GM23338 (cell line): ENCODE data around the gene ACAT2. TPM values are rescaled to one million over a fixed set of nuclear protein-coding genes. Genes with fewer than 3 reads are reported as not detected.

Source experiments
- ATAC-seq: fragments of 200-7000 bp; cut with Tn5 transposase; 3 replicates; pipeline ENCODE4 v1.9.1; 2020
- DNase-seq: peaks from one replicate; pipeline ENCODE4 v3.0.0-alpha.2; 2015; ENCODE audit warnings: low spot score
- H2AFZ ChIP-seq: fragments of 200-600 bp; sonication (generic); 2 replicates; pipeline ENCODE4 v1.8.0; 2016; ENCODE audit warnings: antibody characterized with exemption, mild to moderate bottlenecking, moderate library complexity
- H3F3A ChIP-seq: fragments of 200-600 bp; sonication (generic); replicated peaks from 2 replicates; pipeline ENCODE4 v1.8.0; 2017; ENCODE audit warnings: antibody characterized with exemption, mixed run types, low read depth
- H3K27ac ChIP-seq: fragments of 200-600 bp; sonication (generic); 2 replicates; pipeline ENCODE4 v1.6.1; 2016; ENCODE audit warnings: low read depth
- H3K27me3 ChIP-seq: fragments of 200-600 bp; sonication (generic); 2 replicates; pipeline ENCODE4 v1.8.0; 2016; ENCODE audit warnings: mild to moderate bottlenecking, mixed run types, moderate library complexity; ENCODE audit not compliant: insufficient read depth
- H3K36me3 ChIP-seq: fragments of 200-600 bp; sonication (generic); 2 replicates; pipeline ENCODE4 v1.8.0; 2016; ENCODE audit warnings: mild to moderate bottlenecking; ENCODE audit not compliant: insufficient read depth
- H3K4me1 ChIP-seq: fragments of 200-600 bp; sonication (generic); 2 replicates; pipeline ENCODE4 v1.8.0; 2016; ENCODE audit warnings: mild to moderate bottlenecking, moderate library complexity; ENCODE audit not compliant: insufficient read depth
- H3K4me2 ChIP-seq: fragments of 200-600 bp; sonication (generic); 2 replicates; pipeline ENCODE4 v1.7.1; 2017; ENCODE audit warnings: mixed run types
- H3K4me3 ChIP-seq: fragments of 200-600 bp; sonication (generic); 2 replicates; pipeline ENCODE4 v1.6.1; 2016; ENCODE audit warnings: mixed run types
- H3K79me2 ChIP-seq: fragments of 200-600 bp; sonication (generic); replicated peaks from 2 replicates; pipeline ENCODE4 v1.8.0; 2017; ENCODE audit warnings: mild to moderate bottlenecking; ENCODE audit not compliant: insufficient read depth
- H3K9me2 ChIP-seq: fragments of 200-600 bp; sonication (generic); 2 replicates; pipeline ENCODE4 v1.8.0; 2017; ENCODE audit not compliant: insufficient read depth
- H4K20me1 ChIP-seq: fragments of 200-600 bp; sonication (generic); replicated peaks from 2 replicates; pipeline ENCODE4 v1.8.0; 2017; ENCODE audit warnings: mild to moderate bottlenecking; ENCODE audit not compliant: insufficient read depth
- H3K27ac Mint-ChIP-seq: 2 replicates; pipeline ENCODE4 v1.8.0; 2020; ENCODE audit warnings: inconsistent platforms, mild to moderate bottlenecking, moderate library complexity, mixed read lengths
- H3K27me3 Mint-ChIP-seq: 3 replicates; pipeline ENCODE4 v1.8.0; 2022; ENCODE audit warnings: low read depth, mild to moderate bottlenecking, moderate library complexity, mixed read lengths, inconsistent platforms; ENCODE audit not compliant: insufficient read depth, poor library complexity
- H3K36me3 Mint-ChIP-seq: 3 replicates; pipeline ENCODE4 v1.8.0; 2021; ENCODE audit warnings: low read depth, mild to moderate bottlenecking, inconsistent platforms, moderate library complexity, mixed read lengths
- H3K4me1 Mint-ChIP-seq: 3 replicates; pipeline ENCODE4 v1.8.0; 2020; ENCODE audit warnings: mild to moderate bottlenecking, inconsistent platforms, mixed read lengths
- H3K4me3 Mint-ChIP-seq: 3 replicates; pipeline ENCODE4 v1.8.0; 2021; ENCODE audit warnings: moderate library complexity, mild to moderate bottlenecking, inconsistent platforms, mixed read lengths
- H3K9me3 Mint-ChIP-seq: 3 replicates; pipeline ENCODE4 v1.8.0; 2020; ENCODE audit warnings: moderate library complexity, mild to moderate bottlenecking, inconsistent platforms, mixed read lengths
- CREB1 ChIP-seq: fragments of 250-450 bp; sonication (Bioruptor Pico); IDR thresholded peaks from 2 replicates; pipeline ENCODE4 v1.5.0; 2020; ENCODE audit warnings: low read depth, mild to moderate bottlenecking, moderate library complexity
- EZH2 ChIP-seq: fragments of 200-600 bp; sonication (generic); IDR thresholded peaks from one replicate; pipeline ENCODE4 v1.8.0; 2017; ENCODE audit warnings: antibody characterized with exemption, mild to moderate bottlenecking, low read depth; ENCODE audit not compliant: unreplicated experiment
- JUNB ChIP-seq: IDR thresholded peaks from one replicate; pipeline ENCODE4 v1.6.1; 2016; ENCODE audit warnings: antibody characterized with exemption; ENCODE audit not compliant: unreplicated experiment
- NANOG ChIP-seq: IDR thresholded peaks from 2 replicates; pipeline ENCODE4 v1.6.1; 2016; ENCODE audit warnings: antibody characterized with exemption, borderline replicate concordance
- POLR2AphosphoS5 ChIP-seq: IDR thresholded peaks from 2 replicates; pipeline ENCODE4 v1.6.1; 2016; ENCODE audit warnings: antibody characterized with exemption, low read depth
- STAT1 ChIP-seq: IDR thresholded peaks from one replicate; pipeline ENCODE4 v1.6.1; 2016; ENCODE audit warnings: antibody characterized with exemption; ENCODE audit not compliant: unreplicated experiment
- ZNF331 ChIP-seq: fragments of 250-450 bp; sonication (Bioruptor Pico); IDR thresholded peaks from 2 replicates; pipeline ENCODE4 v1.5.0; 2020; ENCODE audit warnings: low read depth, mild to moderate bottlenecking, moderate library complexity
- polyA plus RNA-seq: library from polyadenylated mRNA; unstranded; fragments of >200 nt; fragmentation: Nextera tagmentation; extraction: Ambion mirVana; gene quantifications from 2 replicates; pipeline ENCODE4 v1.2.1, GENCODE V29; 2016
- total RNA-seq: library from RNA; depleted of rRNA; stranded (reverse); fragments of >200 nt; shearing (Covaris generic); gene quantifications from 2 replicates; pipeline ENCODE4 v1.2.3, GENCODE V29; 2014
- TF ChIP-seq, protein P1 (sequence below): IDR thresholded peaks from one replicate; pipeline ENCODE4 v1.6.1; 2018; ENCODE audit warnings: antibody characterized with exemption; ENCODE audit not compliant: unreplicated experiment
- TF ChIP-seq, protein P2 (sequence below): fragments of 250-450 bp; sonication (Bioruptor Pico); IDR thresholded peaks from 2 replicates; pipeline ENCODE4 v1.5.0; 2020; ENCODE audit warnings: mild to moderate bottlenecking, moderate library complexity
- TF ChIP-seq, protein P3 (sequence below), 2 experiments: fragments of 200-600 bp in 1 of 2; sonication (generic) in 1 of 2; conservative IDR thresholded peaks; 2 replicates each; pipeline versions ENCODE4 v1.5.1 to v1.6.1; 2016 to 2017; ENCODE audit warnings: antibody characterized with exemption in 2 of 2, low read depth in 2 of 2, mild to moderate bottlenecking in 2 of 2, moderate library complexity in 1 of 2
- TF ChIP-seq, protein P4 (sequence below): IDR thresholded peaks from 2 replicates; pipeline ENCODE4 v1.6.1; 2016; ENCODE audit warnings: antibody characterized with exemption

The ACAT2 gene
- total and polyA plus RNA-seq, 2 experiments from 2014 or later = 108 to 151 TPM

DNA sequence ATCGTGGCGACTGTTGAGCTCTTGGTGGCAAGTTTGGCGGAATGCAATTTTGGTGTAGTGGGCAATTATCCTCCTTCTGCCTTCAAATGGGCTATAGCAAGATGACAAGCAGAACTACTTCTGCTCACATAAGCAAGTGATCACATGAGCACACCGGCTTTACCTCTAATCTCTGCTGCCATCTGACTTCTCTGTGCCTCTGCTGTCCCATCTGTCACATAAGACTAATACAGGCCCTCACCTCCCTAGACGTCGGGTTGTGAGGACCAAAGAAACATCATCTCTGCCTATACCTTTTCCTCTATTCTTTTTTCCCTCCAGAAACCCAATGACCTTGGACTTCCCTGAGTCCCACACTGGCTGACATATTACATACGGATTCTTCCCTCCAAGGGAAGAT, 47.9 kb upstream of the ACAT2 start:
- Histone ChIP-seq H3K4me1 (no peaks in the 10 kb centered on the region), H4K20me1 (no peaks in the 10 kb centered on the region), H3F3A (no peaks in the 10 kb centered on the region), H3K27ac (no peak overlapping the region), H3K4me3 (no peak overlapping the region), H3K79me2 (0 out of 2 replicates have a peak, but pooled peaks cover 1% of the 10 kb centered on the region), H2AFZ (no peak overlapping the region), H3K27me3 (no peaks in the 10 kb centered on the region), H3K9me2 (no peaks in the 10 kb centered on the region), H3K4me2 (no peak overlapping the region), H3K36me3 (no peaks in the 10 kb centered on the region)
- Mint-ChIP-seq H3K27ac (no peak overlapping the region), H3K4me1 (no peaks in the 10 kb centered on the region), H3K36me3 (no peaks in the 10 kb centered on the region; the same call in 2 of the 3 replicates), H3K4me3 (no peak overlapping the region), H3K9me3 (peaks cover 7% of the 10 kb centered on the region; the same call in 2 of the 3 replicates), H3K27me3 (peaks cover 3% of the 10 kb centered on the region)
- ATAC-seq (no peak), DNase-seq (no peak)
- TF ChIP-seq, protein P1, sequence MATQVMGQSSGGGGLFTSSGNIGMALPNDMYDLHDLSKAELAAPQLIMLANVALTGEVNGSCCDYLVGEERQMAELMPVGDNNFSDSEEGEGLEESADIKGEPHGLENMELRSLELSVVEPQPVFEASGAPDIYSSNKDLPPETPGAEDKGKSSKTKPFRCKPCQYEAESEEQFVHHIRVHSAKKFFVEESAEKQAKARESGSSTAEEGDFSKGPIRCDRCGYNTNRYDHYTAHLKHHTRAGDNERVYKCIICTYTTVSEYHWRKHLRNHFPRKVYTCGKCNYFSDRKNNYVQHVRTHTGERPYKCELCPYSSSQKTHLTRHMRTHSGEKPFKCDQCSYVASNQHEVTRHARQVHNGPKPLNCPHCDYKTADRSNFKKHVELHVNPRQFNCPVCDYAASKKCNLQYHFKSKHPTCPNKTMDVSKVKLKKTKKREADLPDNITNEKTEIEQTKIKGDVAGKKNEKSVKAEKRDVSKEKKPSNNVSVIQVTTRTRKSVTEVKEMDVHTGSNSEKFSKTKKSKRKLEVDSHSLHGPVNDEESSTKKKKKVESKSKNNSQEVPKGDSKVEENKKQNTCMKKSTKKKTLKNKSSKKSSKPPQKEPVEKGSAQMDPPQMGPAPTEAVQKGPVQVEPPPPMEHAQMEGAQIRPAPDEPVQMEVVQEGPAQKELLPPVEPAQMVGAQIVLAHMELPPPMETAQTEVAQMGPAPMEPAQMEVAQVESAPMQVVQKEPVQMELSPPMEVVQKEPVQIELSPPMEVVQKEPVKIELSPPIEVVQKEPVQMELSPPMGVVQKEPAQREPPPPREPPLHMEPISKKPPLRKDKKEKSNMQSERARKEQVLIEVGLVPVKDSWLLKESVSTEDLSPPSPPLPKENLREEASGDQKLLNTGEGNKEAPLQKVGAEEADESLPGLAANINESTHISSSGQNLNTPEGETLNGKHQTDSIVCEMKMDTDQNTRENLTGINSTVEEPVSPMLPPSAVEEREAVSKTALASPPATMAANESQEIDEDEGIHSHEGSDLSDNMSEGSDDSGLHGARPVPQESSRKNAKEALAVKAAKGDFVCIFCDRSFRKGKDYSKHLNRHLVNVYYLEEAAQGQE = no peak
- no peak for TF ChIP-seq CREB1
- TF ChIP-seq JUNB = no peak
- no peak for TF ChIP-seq POLR2AphosphoS5
- TF ChIP-seq, protein P2, sequence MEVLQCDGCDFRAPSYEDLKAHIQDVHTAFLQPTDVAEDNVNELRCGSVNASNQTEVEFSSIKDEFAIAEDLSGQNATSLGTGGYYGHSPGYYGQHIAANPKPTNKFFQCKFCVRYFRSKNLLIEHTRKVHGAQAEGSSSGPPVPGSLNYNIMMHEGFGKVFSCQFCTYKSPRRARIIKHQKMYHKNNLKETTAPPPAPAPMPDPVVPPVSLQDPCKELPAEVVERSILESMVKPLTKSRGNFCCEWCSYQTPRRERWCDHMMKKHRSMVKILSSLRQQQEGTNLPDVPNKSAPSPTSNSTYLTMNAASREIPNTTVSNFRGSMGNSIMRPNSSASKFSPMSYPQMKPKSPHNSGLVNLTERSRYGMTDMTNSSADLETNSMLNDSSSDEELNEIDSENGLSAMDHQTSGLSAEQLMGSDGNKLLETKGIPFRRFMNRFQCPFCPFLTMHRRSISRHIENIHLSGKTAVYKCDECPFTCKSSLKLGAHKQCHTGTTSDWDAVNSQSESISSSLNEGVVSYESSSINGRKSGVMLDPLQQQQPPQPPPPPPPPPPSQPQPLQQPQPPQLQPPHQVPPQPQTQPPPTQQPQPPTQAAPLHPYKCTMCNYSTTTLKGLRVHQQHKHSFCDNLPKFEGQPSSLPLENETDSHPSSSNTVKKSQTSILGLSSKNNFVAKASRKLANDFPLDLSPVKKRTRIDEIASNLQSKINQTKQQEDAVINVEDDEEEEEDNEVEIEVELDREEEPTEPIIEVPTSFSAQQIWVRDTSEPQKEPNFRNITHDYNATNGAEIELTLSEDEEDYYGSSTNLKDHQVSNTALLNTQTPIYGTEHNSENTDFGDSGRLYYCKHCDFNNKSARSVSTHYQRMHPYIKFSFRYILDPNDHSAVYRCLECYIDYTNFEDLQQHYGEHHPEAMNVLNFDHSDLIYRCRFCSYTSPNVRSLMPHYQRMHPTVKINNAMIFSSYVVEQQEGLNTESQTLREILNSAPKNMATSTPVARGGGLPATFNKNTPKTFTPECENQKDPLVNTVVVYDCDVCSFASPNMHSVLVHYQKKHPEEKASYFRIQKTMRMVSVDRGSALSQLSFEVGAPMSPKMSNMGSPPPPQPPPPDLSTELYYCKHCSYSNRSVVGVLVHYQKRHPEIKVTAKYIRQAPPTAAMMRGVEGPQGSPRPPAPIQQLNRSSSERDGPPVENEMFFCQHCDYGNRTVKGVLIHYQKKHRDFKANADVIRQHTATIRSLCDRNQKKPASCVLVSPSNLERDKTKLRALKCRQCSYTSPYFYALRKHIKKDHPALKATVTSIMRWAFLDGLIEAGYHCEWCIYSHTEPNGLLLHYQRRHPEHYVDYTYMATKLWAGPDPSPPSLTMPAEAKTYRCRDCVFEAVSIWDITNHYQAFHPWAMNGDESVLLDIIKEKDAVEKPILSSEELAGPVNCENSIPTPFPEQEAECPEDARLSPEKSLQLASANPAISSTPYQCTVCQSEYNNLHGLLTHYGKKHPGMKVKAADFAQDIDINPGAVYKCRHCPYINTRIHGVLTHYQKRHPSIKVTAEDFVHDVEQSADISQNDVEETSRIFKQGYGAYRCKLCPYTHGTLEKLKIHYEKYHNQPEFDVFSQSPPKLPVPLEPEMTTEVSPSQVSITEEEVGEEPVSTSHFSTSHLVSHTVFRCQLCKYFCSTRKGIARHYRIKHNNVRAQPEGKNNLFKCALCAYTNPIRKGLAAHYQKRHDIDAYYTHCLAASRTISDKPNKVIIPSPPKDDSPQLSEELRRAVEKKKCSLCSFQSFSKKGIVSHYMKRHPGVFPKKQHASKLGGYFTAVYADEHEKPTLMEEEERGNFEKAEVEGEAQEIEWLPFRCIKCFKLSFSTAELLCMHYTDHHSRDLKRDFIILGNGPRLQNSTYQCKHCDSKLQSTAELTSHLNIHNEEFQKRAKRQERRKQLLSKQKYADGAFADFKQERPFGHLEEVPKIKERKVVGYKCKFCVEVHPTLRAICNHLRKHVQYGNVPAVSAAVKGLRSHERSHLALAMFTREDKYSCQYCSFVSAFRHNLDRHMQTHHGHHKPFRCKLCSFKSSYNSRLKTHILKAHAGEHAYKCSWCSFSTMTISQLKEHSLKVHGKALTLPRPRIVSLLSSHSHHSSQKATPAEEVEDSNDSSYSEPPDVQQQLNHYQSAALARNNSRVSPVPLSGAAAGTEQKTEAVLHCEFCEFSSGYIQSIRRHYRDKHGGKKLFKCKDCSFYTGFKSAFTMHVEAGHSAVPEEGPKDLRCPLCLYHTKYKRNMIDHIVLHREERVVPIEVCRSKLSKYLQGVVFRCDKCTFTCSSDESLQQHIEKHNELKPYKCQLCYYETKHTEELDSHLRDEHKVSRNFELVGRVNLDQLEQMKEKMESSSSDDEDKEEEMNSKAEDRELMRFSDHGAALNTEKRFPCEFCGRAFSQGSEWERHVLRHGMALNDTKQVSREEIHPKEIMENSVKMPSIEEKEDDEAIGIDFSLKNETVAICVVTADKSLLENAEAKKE (CRISPR knock-in tag) = no peak
- no peak for TF ChIP-seq NANOG
- TF ChIP-seq STAT1 = no peak
- TF ChIP-seq ZNF331 (CRISPR knock-in tag) = no peak
- TF ChIP-seq, protein P3, sequence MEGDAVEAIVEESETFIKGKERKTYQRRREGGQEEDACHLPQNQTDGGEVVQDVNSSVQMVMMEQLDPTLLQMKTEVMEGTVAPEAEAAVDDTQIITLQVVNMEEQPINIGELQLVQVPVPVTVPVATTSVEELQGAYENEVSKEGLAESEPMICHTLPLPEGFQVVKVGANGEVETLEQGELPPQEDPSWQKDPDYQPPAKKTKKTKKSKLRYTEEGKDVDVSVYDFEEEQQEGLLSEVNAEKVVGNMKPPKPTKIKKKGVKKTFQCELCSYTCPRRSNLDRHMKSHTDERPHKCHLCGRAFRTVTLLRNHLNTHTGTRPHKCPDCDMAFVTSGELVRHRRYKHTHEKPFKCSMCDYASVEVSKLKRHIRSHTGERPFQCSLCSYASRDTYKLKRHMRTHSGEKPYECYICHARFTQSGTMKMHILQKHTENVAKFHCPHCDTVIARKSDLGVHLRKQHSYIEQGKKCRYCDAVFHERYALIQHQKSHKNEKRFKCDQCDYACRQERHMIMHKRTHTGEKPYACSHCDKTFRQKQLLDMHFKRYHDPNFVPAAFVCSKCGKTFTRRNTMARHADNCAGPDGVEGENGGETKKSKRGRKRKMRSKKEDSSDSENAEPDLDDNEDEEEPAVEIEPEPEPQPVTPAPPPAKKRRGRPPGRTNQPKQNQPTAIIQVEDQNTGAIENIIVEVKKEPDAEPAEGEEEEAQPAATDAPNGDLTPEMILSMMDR (conservative IDR thresholded peaks at IDR 0.05; ENCODE audit: low read depth in 2 of 2) = no peak
- TF ChIP-seq EZH2 = no peak
- TF ChIP-seq, protein P4, sequence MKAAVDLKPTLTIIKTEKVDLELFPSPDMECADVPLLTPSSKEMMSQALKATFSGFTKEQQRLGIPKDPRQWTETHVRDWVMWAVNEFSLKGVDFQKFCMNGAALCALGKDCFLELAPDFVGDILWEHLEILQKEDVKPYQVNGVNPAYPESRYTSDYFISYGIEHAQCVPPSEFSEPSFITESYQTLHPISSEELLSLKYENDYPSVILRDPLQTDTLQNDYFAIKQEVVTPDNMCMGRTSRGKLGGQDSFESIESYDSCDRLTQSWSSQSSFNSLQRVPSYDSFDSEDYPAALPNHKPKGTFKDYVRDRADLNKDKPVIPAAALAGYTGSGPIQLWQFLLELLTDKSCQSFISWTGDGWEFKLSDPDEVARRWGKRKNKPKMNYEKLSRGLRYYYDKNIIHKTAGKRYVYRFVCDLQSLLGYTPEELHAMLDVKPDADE = no peak
